ENCODE results near the gene TRIM75.
"Not testable (repeated sequence)": the region's sequence is repeated elsewhere in the genome, so short reads cannot be mapped to it uniquely, and the experiment has no call there.

Gene TRIM75

DNA sequence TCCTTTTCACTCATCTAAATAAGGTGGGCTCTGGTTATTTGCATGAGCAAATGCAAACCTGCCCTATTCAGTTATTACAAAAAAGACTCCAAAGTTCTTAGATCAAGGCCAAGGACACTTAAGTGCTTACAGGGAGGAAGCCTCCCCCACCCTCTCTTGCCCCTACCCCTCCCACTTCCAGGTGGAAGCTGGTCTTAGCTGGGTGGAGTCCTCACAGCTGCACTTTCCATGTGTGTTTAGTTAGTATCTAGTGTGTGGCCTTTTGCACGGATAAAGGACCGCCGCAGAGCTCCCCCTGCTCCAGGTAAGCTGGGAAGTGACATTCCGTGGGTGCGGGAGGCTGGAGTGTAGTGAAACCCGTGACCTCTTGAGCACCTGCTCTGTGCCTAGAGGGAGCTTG is at the start of gene TRIM75:
TRIM75 (plus strand) TSS at position 222 of the 400 bp plus-strand sequence. CDS start 5,282 bp downstream, outside the sequence.
- no peak for DNase-seq (ENCODE audit: low read depth)

DNA sequence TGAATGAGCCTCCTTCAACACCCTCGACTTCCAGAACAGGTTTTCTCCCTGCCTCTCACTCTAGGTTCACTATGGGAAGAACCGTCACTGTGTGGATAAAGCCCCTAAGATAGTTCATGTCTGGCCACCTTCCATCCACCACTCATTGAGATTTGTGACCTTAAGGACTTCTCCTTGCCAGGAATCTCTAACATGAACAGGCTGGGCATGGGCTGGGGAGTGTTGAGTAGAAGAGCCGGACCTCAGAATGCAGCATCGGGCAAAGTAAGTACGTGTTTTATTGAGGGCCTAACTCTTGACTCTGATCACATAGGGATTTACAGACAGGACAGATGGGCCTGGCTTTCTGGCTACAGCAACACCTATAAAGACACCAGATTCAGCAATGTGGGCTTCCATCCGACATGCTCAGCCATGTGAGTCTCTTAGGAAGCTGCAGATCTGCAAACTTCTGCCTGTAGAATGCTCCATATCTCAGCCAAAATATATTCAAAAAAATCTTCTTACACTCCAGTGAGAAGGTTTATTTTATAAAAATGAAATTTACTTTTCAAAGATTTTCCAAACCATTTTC is 48.2 kb upstream of the TRIM75 start:
- no peak for DNase-seq (ENCODE audit: low read depth)

DNA sequence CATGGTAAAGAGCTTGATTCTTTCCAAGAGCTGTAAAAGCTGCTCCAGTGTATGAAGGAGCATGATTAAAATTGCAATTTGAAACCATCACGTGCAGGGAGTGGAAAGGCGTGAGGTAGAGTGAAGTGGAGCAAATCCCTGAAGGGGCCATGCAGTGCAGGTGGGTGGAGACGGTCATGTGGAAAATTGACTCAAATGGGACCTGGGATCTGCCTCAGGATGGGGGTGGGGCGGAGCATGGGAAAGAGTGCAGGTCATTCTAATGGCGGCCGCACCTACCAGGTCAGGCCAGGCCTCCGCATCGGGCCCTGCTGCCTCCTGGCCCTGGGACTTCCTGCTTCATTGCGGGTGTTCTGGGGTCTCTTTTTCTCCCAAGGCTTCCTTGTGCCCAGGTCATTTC is 47.2 kb upstream of the TRIM75 start:
- no peak for DNase-seq (ENCODE audit: low read depth)

DNA sequence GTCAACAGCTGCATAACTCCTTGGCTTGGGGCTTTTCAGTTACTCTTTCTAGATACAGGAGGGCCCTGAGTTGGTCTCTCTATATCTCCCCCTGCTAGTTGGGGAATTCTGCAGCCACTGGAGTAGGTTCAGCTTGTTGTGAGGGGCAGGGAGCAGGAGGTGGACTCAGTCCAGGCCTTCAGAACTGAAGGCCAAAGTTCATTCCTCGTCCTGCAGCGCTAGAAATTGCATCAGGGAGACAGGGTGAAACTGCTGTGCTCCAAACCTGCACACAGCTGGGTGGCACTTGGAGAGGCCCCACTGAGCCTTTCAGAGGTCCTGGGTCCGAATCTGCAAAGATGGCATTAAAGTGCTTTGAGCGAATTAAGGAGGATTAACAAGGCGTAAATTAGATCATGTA is 46.8 kb upstream of the TRIM75 start:
- no peak for DNase-seq (ENCODE audit: low read depth)

DNA sequence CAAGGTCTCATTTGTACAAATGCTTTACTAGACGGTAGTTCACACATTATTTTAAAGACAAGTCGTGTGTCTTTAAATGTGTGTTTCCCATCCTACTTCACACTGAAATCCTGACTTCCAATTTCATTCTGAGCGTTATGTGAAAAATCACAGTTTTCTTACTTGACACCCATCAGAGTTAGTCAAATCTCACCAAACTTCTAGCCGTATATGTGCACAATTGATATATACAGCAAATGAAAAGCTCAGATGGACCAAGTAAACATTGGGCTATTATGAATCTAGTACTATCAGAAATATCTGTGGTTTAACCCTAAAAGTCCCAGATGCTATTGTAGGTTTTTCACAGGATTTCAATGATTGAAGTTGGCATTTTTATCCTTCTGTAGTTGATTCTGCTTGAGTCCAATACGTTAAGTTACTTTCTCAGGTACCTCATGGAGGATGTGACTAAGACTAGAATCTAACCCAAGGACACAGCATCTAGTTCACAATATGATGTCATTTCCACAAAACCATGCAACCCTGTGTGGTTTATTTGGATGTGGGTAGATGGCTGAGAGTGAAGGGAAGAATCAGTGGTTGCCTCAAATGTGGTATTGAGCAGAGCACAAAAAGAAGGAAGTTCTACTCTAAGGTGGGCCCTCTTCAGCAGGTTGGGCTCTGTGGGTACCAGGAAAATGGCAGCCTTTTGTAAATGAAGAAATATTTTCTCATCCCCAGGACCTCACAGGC is 44.0 kb upstream of the TRIM75 start:
- DNase-seq (ENCODE audit: low read depth), result no peak

DNA sequence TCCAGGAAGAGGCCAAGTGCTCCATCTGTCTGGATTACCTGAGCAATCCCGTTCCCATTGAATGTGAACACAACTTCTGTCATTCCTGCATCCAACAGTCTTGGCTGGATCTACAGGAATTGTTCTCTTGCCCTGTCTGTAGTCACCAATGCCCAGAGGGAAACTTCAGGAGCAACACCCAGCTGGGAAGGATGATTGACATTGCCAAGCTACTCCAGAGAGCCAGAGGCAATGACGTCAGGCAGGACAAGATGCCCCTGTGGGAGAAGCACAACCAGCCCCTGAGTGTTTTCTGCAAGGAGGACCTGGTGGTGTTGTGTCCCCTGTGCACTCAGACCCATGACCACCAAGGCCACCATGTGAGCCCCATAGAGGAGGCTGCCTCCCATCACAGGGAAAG is 43.2 kb upstream of the TRIM75 start:
- DNase-seq (ENCODE audit: low read depth), result no peak

DNA sequence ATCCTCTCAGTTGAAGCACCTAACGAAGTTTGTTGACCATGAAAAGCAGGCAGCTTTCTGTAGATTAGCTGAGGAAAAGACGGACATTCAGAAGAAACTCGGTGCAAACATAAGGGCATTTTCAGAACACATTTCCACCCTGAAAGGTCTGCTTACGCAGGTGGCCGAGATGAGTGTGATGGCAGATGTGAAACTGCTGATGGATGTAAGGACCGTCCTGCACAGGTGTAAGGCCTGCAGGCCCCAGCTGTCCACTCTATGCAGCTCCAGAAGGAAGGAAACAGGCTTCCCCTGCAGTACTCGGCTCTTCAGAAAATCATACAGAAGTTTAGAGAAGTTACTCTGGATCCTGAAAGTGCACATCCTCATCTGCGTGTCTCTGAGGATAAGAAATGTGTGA is 42.7 kb upstream of the TRIM75 start:
- DNase-seq (ENCODE audit: low read depth), result no peak

DNA sequence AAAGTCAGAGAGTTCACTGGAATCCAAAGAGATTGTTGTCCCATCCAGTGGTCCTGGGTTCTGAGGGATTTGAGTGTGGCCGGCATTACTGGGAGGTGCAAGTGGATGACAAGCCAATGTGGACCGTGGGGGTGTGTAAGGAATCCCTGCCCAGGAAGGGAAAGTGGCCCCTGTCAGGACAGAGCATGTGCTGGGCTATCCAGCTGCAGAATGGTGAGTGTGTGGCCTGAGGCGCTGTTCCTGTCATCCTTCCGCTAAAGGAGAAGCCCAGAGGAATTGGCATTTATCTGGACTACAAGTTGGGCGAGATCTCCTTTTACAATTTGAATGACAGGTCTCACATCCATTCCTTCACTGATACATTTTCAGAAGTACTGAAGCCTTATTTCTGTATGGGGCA is 42.3 kb upstream of the TRIM75 start:
- DNase-seq (ENCODE audit: low read depth), result no peak

DNA sequence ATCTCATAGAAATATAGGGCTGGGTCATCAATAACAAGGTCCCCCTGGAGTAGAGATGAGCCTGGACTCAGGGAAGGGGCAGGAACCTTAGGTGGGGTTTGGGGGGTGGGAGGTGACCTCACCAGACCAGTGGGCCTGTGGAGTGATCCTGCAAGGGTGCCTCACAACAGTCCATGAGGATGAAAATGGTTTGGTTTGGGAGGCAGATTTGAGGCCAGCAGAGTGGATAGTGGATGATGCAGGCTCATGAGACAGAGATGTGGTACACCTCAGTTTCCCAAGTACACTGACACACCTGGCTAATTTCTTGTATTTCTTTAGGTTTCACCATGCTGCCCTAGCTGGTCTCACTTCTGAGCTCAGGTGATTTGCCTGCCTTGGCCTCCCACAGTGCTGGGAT is 40.0 kb upstream of the TRIM75 start:
- DNase-seq (ENCODE audit: low read depth), result no peak

DNA sequence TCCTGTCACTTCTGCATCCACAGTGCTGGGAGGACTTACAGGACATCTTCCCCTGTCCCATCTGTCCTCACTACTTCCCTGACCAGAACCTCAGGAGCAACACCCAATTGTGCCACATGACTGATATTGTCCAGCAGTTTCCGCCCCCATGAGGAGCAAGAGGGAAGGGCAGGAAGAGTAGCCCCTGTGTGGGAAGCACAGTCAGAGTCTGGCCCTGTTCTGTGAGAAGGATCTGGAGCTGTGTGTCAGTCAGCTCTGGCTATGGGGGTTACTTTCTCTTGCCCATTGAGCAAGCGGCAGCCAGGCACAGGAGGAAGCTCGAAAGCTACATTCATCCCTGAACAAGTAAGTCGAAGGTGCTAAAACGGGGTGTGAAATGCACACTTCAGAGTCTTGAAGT is 36.7 kb upstream of the TRIM75 start:
- no peak for DNase-seq (ENCODE audit: low read depth)

DNA sequence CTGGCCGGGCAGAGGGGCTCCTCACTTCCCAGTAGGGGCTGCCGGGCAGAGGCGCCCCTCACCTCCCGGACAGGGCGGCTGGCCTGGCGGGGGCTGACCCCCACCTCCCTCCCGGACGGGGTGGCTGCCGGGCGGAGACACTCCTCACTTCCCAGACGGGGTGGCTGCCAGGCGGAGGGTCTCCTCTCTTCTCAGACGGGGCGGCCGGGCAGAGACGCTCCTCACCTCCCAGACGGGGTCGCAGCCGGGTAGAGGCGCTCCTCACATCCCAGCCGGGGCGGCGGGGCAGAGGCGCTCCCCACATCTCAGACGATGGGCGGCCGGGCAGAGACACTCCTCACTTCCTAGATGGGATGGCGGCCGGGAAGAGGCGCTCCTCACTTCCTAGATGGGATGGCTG is 33.7 kb upstream of the TRIM75 start:
- not testable (repeated sequence) for DNase-seq (ENCODE audit: low read depth)

DNA sequence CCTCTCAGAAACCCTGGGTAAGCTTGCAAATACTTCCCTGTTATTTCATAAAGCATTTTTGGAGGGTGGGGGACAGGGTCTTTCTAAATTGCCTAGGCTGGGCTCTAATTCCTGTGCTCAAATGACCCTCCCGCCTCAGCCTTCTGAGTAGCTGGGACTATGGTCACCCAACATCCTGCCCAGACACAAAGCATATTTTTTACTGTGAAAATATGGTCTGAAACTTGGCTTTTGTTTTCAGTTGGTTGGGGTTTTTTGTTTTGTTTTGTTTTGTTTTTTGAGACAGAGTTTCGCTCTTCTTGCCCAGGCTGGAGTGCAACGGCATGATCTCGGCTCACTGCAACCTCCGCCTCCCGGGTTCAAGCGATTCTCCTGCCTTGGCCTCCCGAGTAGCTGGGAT is 27.9 kb upstream of the TRIM75 start:
- DNase-seq (ENCODE audit: low read depth), result not testable (repeated sequence)

DNA sequence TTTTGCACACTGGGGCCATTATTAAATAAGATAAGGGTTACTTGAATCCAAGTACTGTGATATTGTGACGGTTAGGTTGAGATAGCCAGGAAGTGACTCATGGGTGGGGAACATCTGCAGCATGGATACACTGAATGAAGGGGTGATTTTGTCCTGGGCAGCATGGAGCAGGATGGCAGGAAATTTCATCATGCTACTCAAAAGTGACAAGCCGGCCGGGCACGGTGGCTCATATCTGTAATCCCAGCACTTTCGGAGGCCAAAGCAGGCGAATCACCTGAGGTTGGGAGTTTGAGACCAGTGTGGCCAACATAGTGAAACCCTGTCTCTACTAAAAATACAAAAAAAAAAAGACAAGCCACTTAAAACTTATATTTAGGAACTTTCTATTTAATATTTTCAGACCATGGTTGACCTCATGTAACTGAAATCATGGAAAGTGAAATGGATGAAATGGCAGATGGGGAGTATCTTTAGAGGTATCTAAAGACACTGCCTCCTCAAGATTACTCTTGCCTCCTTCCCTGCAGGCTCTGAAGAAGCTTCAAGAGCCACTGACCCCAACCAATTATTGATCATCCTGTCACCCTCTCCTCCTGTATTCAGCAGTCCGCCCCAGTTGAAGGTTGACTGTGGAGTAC is 25.8 kb upstream of the TRIM75 start:
- no peak for DNase-seq (ENCODE audit: low read depth)

DNA sequence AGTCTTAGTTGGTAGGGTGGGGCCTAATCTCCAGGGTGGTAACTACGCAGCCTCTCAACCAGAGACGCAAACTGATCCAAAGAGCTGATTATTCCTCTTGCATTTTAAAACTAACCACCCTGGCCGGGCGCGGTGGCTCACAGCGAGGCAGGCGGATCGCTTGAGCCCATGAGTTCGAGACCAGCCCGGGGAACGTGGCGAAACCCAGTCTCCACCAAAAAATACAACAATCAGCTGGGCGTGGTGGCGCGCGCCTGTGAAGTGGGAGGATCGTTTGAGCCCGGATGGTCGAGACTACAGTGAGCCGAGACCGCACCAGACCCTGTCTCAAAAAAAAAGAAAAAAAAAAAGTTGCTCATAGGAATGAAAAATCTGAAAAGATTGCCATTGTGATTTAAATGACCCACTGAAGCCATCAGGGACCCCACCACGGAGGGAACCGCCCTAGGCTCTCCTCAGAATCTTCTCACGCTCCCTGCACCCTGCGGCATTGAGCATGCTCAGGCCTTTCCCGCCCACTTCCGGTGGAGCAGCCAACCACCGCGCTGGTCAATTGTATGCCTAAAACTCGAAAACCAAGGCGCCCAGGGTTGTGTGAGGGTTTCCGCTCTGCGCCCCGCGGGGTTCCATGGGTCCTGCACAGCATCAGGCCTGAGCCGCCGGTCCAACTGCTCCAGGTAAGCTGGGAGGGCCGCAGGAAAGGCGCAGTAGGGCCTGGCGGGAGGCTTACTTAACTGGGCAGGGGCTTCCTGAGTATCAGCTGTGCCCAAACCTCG is 22.0 kb upstream of the TRIM75 start, which contains the start of gene TRIM60:
TRIM60 (plus strand) TSS at position 564 of the 776 bp plus-strand sequence. CDS start 8,074 bp downstream, outside the sequence.
- no peak for DNase-seq (ENCODE audit: low read depth)

DNA sequence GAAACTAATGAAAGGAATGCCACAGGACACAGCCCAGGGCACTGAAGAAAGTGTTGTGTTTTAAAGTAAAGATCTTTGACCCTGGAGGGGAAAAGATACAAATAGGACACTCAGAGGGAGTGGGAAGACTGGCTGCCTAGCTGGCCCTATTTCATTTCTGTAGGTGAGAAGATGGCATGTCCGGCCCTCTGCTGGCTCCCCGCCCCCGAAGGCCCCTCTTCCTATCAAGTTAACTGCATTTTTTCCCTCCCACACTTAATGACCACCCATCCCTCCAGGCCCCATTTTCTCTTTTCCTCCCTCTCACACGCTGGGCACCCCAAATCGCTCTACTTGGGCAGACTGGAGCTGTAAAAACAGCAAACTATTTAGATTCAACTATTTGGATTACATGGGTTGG is 5.5 kb upstream of the TRIM75 start:
- DNase-seq (ENCODE audit: low read depth), result no peak

DNA sequence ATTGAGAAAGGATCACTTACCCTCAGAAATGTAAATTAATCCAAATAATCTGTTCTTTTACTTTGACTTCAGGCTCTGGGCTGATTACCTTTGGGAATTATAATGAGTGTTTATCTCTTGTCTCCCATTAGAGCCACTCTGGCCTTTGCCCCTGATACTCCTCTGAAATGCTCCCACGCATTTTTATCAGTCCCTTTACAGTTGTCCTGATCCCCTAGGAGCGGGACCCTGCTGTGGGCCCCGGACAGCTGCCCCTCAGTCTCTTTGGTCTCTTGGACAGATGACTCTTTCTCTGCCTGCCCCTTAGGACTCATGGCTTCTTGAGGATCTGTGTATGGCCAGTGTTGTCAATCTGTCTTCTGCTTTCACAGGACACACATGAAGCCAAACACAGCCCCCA is 1.0 kb upstream of the TRIM75 start:
- DNase-seq (ENCODE audit: low read depth), result no peak

DNA sequence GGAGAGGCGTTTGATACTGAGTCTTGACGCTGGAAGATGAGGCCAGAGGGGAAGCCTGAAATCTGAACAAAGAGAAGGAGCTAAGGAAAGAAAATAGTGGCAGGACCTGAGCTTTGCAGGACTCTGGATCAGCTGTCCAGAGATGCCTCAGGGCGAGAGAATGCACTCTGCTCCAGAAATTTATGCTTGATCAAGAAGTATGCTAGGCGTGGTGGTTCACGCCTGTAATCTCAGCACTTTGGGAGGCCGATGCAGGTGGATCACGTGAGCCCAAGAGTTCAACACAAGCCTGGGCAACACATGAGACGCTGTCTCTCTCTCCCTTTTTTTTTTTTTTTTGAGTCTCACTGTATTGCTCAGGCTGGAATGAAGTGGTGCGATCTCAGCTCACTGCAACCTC is 1.9 kb downstream of the TRIM75 start:
- no peak for DNase-seq (ENCODE audit: low read depth)

DNA sequence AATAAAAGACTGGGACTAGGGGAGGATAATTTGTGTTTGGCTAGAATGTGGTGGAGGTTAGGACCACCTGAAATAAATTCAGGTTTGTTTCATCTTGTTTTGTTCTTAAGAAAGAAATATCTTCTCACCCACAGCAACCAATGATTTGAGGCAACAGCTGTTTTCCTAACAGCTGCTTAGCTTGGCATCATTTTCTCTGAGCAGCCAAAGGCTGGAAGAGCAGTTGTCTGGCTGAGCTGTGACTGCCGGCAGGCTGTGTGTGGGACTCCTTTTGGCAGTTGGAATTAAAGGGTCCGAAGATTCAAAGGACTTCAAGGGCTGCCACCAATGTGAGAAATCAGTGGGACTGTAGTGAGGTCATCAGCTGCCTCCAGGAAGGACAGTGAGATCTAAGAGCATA is 5.0 kb downstream of the TRIM75 start:
- no peak for DNase-seq (ENCODE audit: low read depth)

DNA sequence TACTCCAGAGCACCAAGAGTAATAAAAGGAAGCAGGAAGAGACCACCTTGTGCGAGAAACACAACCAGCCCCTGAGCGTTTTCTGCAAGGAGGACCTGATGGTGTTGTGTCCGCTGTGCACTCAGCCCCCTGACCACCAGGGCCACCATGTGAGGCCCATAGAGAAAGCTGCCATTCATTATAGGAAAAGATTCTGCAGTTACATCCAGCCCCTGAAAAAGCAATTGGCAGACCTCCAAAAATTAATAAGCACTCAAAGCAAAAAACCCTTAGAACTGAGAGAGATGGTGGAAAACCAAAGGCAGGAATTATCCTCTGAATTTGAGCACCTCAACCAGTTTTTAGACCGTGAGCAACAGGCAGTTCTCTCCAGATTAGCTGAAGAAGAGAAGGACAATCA is 5.7 kb downstream of the TRIM75 start:
- DNase-seq (ENCODE audit: low read depth), result no peak

DNA sequence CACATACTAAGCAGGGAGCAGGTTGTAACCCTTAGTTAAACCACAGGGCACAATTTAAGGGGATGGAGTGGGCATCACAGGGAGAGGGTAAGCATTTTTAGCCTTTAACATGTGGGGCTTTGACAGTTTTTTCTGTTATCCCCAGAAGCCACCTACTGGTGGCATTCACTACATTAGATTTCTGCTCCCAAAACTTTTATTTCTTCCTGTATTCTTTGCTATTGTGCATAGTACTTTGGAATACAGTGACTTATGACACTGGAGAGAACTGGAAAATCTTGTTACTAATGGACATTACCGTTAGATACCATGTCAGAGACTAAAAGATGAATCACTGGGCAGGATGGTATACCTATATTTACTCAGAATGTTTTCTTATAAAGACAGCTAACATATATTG is 7.3 kb downstream of the TRIM75 start:
- no peak for DNase-seq (ENCODE audit: low read depth)

DNA sequence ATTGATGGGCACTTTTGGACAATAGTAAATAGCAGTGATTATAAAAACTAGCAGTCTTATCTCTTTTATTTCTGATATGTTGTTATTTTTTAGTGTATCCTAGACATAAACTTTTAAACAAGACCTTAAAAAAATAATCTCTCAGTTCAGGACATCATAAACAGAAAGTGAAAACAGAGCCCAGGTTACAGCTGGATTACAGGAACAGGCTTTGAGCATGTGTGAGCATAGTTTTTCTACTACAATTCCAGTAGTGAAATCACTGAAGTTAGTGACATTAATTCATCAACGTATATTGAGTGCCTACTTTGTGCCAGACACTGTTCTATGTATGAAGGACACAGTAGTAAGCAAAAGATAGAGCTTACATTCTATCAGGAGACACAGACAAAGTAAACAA is 16.9 kb downstream of the TRIM75 start:
- DNase-seq (ENCODE audit: low read depth), result no peak

DNA sequence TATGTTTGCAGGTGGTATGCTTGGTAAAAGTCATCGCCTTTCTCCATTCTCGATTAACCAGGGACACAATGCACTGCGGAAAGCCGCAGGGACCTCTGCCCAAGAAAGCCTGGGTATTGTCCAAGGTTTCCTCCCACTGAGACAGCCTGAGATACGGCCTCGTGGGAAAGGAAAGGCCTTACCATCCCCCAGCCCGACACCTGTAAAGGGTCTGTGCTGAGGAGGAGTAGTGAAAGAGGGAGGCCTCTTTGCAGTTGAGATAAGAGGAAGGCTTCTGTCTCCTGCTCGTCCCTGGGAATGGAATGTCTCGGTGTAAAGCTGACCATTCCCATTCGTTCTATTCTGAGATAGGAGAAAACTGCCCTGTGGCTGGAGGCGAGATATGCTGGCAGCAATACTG is 19.7 kb downstream of the TRIM75 start:
- DNase-seq (ENCODE audit: low read depth), result not testable (repeated sequence)
